ENCODE data around the gene BCAS3.

The BCAS3 gene

DNA sequence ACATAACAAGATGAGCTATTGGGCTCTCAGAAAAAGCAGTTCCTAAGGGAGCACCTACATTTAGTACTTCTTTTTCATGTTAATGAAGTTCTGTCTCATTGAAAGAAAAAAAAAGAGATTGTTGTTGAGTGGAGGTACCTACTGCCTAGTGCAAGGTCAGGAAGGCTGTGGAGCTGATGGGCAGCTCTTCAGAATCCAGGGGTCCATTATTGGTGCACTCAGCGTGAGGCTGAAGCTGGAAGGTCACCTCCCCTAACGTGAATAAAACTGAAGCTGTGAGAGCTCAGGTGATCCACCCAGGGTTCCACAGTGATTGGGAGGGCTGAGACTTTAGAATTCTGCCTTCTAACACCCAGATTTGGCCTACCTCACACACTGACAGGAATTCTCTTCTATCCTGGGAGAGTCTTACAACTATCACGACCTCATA is 568.1 kb downstream of the BCAS3 start:
- no peak for DNase-seq (ENCODE audit: low spot score)
- Histone ChIP-seq H3K4me3 (no peak overlapping the region), H3K27ac (no peak overlapping the region)
- TF ChIP-seq, protein P1, sequence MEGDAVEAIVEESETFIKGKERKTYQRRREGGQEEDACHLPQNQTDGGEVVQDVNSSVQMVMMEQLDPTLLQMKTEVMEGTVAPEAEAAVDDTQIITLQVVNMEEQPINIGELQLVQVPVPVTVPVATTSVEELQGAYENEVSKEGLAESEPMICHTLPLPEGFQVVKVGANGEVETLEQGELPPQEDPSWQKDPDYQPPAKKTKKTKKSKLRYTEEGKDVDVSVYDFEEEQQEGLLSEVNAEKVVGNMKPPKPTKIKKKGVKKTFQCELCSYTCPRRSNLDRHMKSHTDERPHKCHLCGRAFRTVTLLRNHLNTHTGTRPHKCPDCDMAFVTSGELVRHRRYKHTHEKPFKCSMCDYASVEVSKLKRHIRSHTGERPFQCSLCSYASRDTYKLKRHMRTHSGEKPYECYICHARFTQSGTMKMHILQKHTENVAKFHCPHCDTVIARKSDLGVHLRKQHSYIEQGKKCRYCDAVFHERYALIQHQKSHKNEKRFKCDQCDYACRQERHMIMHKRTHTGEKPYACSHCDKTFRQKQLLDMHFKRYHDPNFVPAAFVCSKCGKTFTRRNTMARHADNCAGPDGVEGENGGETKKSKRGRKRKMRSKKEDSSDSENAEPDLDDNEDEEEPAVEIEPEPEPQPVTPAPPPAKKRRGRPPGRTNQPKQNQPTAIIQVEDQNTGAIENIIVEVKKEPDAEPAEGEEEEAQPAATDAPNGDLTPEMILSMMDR (IDR thresholded peaks at IDR 0.05): no peak

DNA sequence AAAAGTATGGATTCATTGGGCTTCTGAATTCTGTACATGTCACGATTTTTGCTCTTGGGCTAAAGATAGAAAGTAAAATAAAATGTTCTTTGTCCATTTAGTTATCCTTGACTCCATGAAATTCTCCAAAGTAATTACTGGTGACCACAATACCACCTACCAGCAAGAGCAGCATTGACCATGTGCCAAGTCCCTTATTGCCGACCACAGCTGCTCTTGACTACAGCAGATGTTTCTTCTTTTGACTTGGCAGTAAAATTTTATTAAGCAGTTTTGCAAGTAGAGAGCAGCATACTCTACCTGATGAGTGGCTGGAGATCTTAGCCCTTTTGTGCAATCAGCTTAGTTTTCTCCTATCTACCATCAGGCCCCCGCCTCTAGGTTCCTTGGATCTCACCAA is 569.8 kb downstream of the BCAS3 start:
- DNase-seq (ENCODE audit: low spot score): no peak
- Histone ChIP-seq H3K27ac (peak overlapping the region; percentile 66 to 76), H3K4me3 (no peak overlapping the region)
- TF ChIP-seq, protein P1 (IDR thresholded peaks at IDR 0.05): no peak

DNA sequence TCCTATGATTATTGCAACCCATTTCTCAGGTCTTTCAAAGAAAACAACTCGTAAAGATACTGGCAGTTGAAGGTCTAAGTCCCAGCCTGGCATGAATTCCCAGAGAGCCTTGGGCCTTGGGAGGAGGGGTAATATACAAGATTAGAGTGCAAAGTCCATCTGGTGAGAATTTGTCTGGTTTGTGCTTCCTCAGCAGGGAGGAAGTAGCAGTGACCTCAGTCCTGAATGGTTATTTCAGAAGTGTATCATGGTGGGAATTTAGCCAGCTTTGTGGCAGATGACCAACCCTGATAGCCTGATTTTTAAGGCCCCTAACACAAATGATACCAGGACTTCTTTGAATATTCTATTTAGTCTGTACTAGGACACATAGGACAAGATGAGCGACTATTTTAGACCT is 570.7 kb downstream of the BCAS3 start:
- TF ChIP-seq, protein P1 (IDR thresholded peaks at IDR 0.05): no peak
- Histone ChIP-seq H3K4me3 (no peak overlapping the region), H3K27ac (peak overlapping the region; percentile 66 to 76)
- no peak for DNase-seq (ENCODE audit: low spot score)

DNA sequence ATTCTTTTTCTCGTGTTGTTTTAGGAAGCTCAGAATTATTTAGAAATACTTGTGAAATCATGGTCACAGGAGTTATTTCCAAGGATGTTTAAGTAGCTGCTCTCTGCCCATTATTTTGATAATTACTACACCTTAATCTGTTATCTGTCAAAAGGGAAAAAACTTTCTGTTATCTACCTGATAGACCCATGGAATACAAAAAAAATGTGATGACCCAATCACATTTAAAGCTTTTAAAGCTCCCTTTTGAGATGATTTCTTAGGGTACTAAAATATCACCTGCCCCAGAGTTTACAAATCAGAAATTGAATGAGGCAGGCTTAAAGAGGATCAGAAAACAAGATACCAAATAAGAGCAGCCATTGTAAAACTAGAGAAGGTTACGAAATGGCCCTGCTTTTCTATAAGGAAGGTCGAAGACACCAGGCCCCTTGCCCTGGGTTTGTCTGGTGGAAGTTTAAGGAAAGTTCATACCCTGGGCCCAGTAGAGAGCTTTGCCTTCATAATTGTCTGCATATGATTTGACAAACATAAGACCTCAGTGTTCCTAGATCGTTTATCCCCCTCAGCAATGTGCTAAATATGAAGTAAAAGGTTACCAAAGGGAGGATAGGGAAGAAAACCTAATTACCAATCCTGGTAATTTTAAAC is 572.1 kb downstream of the BCAS3 start:
- TF ChIP-seq, protein P1 (IDR thresholded peaks at IDR 0.05): no peak
- H3K27ac ChIP-seq: peak overlapping the region; percentile 66 to 76
- DNase-seq (ENCODE audit: low spot score): no peak
- no peak overlapping the region for H3K4me3 ChIP-seq

DNA sequence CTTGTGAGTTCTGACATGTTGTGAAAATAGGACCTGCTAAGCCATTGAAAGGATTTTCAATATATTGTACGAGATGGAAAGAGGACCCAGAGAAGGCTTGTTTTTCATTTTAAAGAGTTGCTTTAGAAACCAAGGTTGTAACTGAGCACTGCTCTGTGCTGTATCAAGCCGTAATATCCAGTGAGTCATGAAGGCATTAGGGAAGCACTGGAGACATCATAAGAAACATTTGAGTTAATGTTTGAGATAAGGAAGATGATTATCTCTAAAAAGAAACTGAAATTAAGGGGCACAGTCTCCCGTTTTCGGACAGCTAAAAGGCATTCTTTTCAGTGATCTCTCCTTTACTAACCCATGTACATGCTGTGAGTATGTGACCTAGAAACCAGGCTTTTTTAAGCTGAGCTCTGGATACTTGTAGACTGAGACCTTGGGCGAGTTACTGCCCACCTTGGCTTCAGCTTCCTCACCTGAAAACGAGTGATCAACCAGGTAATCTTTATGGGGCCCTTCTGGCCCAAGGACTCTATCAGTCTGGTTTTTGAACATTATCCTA is 572.8 kb downstream of the BCAS3 start:
- TF ChIP-seq, protein P1 (IDR thresholded peaks at IDR 0.05): no peak
- no peak for DNase-seq (ENCODE audit: low spot score)
- peak overlapping the region; percentile 66 to 76 for H3K27ac ChIP-seq
- no peak overlapping the region for H3K4me3 ChIP-seq

DNA sequence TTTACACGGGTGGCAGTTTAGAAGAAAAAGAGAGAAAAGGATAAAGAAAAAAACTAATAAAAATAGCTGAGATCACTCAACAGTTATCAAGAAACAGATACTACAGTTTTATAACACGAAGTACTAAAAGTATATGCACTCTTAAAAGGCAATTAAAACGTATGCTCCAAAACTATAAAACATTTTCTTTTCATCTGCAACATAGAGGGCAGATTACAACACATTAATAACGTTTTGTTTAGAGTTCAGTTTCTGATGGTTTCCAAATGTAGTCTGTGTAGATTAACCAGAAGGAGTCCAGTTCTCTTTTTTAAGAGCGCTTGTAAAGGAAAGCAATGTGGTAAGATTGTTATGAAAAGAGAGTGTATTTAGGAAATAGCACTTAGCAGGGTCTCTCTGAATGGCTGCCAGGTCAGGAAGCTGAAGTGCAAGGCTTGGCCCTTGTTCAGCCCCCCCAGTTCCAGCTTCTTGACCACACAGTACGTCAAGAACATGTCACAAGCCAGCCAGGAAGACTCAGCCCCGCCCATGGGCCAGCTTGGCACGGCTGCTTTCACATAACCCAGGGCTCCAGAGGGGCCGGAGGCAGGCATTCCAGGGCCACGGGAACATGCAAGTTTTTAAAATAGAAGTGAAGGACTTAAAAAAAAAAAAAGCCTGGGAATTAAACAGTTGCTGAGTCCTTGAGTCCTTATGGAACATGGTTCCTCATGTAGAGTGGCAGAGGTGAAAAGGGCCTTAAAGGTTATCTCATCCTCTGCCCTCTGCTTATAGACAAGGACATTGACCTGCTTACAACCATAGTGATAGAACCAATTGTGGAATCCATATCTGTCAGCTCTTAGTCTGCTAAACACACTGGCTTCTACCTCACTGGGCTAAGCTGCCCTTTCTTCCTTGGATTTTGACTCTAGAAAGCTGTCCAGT is 574.6 kb downstream of the BCAS3 start:
- Histone ChIP-seq H3K4me3 (peak overlapping the region; percentile 28), H3K27ac (peak overlapping the region; percentile 76 to 93)
- DNase-seq (ENCODE audit: low spot score): peak; percentile 100
- TF ChIP-seq, protein P1 (IDR thresholded peaks at IDR 0.05): no peak
